Body of pancreas (tissue), 4 donors: ENCODE data around the gene COL5A2.

Experiments
- CTCF ChIP-seq, 7 experiments: fragments of 450-650 bp in 4 of 7; fragments of 200-600 bp in 3 of 7; sonication (generic) in 3 of 7; IDR thresholded peaks; one replicate each; pipeline ENCODE4 v1.5.1; 2016 to 2019; ENCODE audit warnings: antibody characterized with exemption in 7 of 7
- POLR2A ChIP-seq, 3 donors: fragments of 450-650 bp; IDR thresholded peaks; one replicate each; pipeline ENCODE4 v1.6.1; 2016; ENCODE audit warnings: antibody characterized with exemption in 3 of 3, mild to moderate bottlenecking in 2 of 3

- TF ChIP-seq POLR2A (IDR thresholded peaks at IDR 0.05) (no peak), CTCF (IDR thresholded peaks at IDR 0.05) (no peak)
These were observed 164.2 kb downstream of the COL5A2 start for GRCh38 chr2:189015359-189015758.
